NT2/D1 (cell line): ENCODE results near the gene KIF21A.

Experiments
- YY1 ChIP-seq: IDR thresholded peaks from 2 replicates; pipeline ENCODE4 v1.6.1; 2011; ENCODE audit not compliant: insufficient read length, insufficient read depth
- ZNF274 ChIP-seq: IDR thresholded peaks from 2 replicates; pipeline ENCODE4 v1.6.1; 2011; ENCODE audit warnings: mild to moderate bottlenecking, low read depth, low read length

DNA sequence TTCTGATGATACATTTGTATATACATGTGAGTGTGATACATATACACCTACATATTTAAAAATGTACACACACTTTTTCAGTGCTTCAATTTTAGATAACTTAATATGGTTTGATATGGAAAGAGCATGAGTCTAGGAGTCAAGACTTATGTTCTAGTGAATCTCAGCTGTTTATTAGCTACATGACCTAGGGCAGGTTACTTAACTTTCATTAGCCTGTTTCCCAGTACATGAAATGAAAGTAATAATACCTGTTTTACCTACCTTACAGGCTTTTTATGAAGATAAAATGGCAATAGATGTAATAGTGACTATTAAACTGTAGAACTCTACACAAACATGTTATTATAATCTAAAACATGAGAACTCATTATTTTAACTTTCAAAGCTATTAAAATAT, 39.5 kb downstream of the KIF21A start:
- TF ChIP-seq YY1 (no peak), ZNF274 (no peak)
